AML-193 (cell line): ENCODE measurements around the gene NGEF.

ENCODE experiments used
- DNase-seq, 2 experiments: peaks; one replicate each; lab custom pipeline; 2025; lab: John Stamatoyannopoulos, UW

NGEF gene

GRCh38 chr2:232970051-232970450, 43.0 kb downstream of the NGEF start:
- DNase-seq = no peak

DNA sequence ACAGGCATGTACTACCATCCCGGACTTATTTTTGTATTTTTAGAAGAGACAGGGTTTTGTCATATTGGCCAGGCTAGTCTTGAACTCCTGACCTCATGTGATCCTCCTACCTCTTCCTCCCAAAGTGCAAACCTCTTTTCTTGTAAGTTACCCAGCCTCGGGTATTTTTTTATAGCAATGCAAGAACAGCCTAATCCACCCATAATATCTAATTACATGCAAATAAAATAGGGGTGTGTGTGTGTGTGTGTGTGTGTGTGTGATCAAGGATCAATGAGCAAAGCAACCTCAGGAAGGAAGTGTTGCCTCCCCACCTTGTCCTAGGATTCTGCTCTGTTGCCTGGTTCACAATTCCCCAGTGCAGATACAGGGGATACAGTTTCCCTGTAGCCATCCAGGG, 45.6 kb downstream of the NGEF start:
- DNase-seq = no peak

DNA sequence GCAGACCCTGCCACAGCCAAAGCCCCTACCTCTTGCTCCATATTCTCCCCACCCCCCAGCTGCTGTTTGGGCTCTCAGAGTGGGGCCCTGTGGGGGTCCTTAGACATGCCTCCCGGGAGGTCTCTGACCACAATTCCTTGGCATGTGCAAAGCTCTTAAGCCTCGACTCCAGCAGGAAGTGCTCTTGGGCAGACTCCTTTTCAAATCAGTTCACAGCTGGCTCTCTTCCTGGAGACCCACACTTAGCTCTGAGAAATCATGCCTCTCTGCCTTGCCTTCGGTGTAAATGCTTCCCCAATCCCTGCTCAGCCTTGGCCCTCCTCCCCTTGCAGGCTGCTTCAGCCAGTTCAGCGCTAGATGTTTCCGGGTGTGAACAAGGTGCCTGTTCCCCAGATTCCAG, 46.9 kb downstream of the NGEF start:
- DNase-seq = no peak

DNA sequence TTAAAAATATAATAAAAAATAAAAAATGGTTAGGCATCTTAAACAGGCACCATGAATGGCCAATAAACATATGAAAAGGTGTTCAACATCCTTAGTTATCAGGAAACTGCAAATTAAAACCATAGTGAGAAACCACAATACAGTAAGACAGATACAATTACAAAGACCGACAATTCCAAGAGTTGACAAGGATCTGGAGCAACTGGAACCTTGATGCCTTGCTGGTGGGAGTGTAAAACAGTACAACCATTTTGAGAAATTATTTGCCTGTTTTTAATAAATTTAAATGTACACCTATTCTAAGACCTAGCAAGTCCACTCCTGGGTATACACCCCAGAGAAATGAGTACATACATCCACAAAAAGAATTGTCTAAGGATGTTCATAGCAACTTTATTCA, 49.1 kb downstream of the NGEF start:
- DNase-seq = no peak

DNA sequence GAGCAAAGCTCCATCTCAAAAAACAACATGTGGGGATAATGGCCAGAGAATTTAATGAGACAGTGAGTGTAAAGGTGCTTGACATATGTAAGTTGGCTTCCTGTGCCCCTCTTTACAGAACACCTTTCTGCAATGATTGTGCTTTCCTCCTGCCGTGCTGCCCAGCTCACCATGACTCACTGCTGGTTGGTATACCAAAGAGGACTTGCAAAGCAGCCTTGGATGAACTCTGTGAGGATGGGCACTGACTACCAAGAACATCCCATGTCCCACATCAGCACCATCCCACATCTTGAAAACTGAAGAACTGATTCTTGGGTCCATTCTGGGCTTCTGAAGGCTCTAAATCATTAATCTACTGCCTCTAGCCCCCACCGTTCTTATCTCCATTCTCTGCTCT, 52.2 kb downstream of the NGEF start:
- DNase-seq = no peak

DNA sequence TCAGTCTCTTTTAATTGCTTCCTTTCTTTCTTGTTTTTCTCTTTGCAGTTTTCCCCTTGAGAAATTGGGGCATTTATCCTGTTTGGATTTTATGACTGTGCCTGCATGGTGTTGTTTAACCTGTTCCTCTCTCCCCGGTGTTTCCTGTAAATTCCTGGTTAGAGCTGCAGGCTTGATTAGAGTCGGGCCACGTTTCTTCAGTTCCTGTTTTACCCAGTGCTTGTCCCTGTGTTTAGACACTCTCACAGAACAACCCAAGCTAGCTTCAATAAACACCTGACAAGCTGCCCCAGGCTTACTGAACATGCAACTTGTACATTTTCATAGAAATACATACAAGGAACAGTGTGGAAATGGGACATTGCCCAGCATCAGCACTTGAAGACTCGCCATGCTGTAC, 53.9 kb downstream of the NGEF start:
- DNase-seq = no peak

GRCh38 chr2:232957657-232958090, 55.4 kb downstream of the NGEF start:
- no peak for DNase-seq

GRCh38 chr2:232955856-232956255, 57.2 kb downstream of the NGEF start:
- DNase-seq = no peak

GRCh38 chr2:232954691-232955090, 58.4 kb downstream of the NGEF start:
- no peak for DNase-seq

GRCh38 chr2:232951891-232952290, 61.2 kb downstream of the NGEF start:
- DNase-seq = no peak

- no peak for DNase-seq
These were observed 61.9 kb downstream of the NGEF start for GRCh38 chr2:232951181-232951580.

DNA sequence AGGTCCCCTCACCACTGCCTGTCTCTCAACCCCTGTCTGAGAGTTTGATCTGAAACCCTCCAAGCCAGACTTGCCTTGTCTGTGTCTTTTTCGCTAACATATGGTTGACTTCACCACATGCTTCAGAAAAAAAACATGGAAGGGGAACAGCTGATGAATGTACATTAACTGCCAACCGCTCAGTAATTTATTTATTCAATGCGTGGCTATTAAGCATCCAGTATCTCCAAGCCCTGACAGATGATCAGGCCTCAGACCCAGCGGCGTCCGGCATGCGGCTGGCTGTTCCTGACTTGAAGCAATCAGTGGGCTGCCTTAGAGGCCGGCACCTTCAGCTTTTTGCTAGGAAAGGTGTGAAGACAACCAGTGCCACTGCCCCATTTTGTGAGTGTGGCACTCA, 62.3 kb downstream of the NGEF start:
- DNase-seq = no peak

GRCh38 chr2:232949016-232949415, 64.0 kb downstream of the NGEF start:
- no peak for DNase-seq

- no peak for DNase-seq
These were observed 70.2 kb downstream of the NGEF start for GRCh38 chr2:232942831-232943230.

GRCh38 chr2:232941912-232942594, 71.0 kb downstream of the NGEF start:
- no peak for DNase-seq

DNA sequence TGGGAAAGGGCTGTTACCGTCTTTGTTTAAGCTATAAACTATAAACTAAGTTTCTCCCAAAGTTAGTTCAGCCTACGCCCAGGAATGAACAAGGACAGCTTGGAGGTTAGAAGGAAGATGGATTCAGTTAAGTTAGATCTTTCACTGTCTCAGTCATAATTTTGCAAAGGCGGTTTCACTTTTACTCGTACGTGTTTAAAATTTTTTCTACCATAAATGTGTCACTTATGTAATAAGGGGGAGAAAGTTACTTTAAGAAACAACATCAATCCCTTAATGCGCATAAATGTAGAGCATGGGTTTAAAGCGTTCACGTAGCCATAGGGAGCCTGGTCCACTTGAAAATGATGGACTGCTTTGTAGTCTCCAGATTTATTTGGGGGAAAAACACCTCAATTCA, 71.7 kb downstream of the NGEF start:
- DNase-seq = no peak

- DNase-seq = no peak
These were observed 72.3 kb downstream of the NGEF start for GRCh38 chr2:232940724-232941123.

DNA sequence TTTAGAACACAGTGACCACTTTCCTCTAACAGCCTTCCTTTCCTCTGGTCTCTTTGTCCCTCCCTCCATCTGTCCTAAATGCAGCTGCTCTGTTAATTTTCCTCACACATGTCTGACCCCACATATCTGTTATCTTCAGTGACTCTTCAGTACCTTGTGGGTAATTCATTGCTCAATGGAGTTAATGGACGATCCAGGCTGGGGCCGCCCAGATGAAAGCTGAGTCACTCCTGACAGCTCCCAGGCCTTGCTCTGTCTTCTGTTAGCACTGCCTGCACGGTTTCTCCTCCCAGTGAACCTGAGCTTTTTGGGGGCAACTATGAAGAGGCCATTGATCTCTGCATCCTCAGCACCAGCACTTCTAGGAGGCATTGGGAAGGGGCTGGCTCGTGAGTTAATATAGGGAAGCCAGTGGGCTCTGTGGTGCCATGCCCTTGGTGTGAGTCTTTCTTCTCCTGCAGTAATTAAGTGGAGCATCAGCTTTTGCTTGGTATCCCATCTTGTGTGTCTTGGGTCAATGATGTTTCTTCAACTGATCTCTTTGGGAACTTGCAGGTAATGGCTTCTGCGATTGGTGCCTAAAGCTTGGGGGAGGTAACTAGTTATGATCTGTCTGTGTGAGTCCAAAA, 75.7 kb downstream of the NGEF start:
- DNase-seq = no peak

- DNase-seq = no peak
These were observed 81.4 kb downstream of the NGEF start for GRCh38 chr2:232931636-232932035.

DNA sequence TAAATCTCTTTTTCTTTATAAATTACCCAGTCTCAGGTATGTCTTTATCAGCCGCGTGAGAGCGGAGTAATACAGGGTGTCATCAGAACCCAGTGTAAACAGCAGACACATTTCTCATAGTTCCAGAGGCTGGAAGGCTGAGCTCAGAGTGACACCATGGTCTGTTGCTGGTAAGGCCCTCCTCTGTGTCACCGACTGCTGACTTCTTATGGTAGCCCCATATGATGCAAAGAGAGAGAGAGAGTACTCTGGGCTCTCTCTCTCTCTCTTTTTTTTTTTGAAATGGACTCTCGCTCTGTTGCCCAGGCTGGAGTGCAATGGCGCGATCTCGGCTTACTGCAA, 83.0 kb downstream of the NGEF start:
- DNase-seq = no peak

DNA sequence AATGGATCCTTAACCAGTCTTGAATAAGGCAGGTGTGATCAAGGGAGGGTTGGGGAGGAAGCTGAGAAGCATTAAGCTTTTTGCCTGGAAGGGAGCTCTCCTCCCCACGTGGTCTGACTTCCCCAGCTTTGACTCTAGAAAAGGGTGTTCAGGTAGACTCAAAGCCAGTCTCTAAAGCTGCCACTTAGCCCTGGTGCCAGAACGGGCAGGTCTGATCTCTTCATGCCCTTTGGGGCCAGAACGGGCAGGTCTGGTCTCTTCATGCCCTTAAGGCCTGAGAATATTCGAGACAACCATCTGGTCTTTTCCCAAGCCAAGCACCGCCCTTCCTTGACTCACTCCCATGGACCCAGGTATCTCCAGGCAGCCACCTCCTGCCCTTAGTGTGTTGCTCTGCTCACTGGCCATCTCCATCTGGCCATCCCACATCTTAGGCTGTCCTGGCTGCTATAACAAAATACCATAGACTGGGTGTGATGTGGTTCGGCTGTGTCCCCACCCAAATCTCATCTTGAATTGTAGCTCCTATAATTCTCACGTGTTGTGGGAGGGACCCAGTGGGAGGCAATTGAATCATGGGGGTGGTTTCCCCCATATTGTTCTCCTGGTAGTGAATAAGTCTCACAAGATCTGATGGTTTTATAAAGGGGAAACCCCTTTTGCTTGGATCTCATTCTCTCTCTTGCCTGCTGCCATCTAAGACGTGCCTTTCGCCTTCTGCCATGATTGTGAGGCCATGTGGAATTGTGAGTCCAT, 83.6 kb downstream of the NGEF start:
- DNase-seq = no peak

GRCh38 chr2:232928551-232929302, 84.3 kb downstream of the NGEF start:
- DNase-seq = no peak
